Measurements from ENCODE around the gene ZNF778. TPM values are rescaled to one million over a fixed set of nuclear protein-coding genes. Genes with fewer than 3 reads are reported as not detected.

The ZNF778 gene
- total and polyA plus RNA-seq, 2 of the 13 experiments (the other 11 are each of a cell fraction or from before 2014, with no cell fraction given): 3.8 to 7.2 TPM

DNA sequence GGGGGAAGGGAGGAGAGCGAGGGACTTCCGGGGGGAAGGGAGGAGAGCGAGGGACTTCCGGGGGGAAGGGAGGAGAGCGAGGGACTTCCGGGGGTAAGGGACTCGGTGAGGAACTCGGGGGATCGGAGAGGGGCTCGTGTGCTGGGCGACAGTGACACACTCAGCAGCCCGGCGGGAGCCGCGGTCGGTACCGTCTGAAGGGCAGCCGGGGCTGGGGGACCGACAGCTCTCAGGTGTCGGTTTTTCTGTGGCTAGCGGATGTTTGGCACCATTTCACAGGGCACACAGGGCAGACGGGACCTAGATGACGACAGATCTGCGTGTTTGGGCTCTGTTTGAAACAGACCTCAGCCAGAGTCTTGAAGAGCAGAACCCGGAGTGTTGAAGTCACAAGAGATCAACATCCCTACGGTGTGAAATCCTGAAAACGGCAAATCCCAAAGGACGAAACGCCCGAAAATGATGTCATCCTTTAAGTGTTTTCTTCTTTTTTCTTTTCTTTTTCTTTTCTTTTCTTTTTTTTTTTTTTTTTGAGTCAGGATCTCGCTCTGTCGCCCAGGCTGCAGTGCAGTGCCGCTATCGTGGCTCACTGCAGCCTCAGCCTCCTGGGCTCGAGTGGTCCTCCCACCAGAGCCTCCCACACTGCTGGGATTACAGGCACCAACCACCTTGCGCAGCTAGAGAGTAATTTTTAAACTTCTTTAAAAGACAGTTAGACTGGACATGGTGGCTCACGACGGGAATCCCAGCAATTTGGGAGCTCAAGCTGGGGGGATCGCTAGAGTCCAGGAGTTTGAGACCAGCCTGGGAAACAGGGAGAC lies 23.9 kb downstream of the ZNF778 start (continued):
- TF ChIP-seq ZBTB14 (CRISPR knock-in tag; IDR thresholded peaks at IDR 0.05) (peak; percentile 44; the same call in 1 of the 2 replicates), CHD4 (IDR thresholded peaks at IDR 0.05; ENCODE audit: borderline replicate concordance, low read length) (no peak), PLSCR1 (CRISPR knock-in tag; IDR thresholded peaks at IDR 0.05; ENCODE audit: borderline replicate concordance) (no peak), ARID4A (CRISPR knock-in tag; IDR thresholded peaks at IDR 0.05; ENCODE audit: borderline replicate concordance) (peak; percentile 98), ZNF563 (CRISPR knock-in tag; IDR thresholded peaks at IDR 0.05) (0 out of 2 replicates have a peak, but pooled peaks have one; percentile 72), KAT7 (CRISPR knock-in tag; IDR thresholded peaks at IDR 0.05; ENCODE audit: borderline replicate concordance) (peak; percentile 86; the same call in 1 of the 2 replicates), ZNF160 (CRISPR knock-in tag; IDR thresholded peaks at IDR 0.05) (0 out of 2 replicates have a peak, but pooled peaks have one; percentile 66), ZGPAT (CRISPR knock-in tag; IDR thresholded peaks at IDR 0.05) (peak; percentile 92), SKI (IDR thresholded peaks at IDR 0.05; ENCODE audit: partially characterized antibody) (peak; percentile 26)
- TF ChIP-seq, protein P1, sequence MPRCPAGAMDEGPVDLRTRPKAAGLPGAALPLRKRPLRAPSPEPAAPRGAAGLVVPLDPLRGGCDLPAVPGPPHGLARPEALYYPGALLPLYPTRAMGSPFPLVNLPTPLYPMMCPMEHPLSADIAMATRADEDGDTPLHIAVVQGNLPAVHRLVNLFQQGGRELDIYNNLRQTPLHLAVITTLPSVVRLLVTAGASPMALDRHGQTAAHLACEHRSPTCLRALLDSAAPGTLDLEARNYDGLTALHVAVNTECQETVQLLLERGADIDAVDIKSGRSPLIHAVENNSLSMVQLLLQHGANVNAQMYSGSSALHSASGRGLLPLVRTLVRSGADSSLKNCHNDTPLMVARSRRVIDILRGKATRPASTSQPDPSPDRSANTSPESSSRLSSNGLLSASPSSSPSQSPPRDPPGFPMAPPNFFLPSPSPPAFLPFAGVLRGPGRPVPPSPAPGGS (CRISPR knock-in tag; IDR thresholded peaks at IDR 0.05): no peak; the same call in 1 of the 2 replicates
- TF ChIP-seq, protein P2, sequence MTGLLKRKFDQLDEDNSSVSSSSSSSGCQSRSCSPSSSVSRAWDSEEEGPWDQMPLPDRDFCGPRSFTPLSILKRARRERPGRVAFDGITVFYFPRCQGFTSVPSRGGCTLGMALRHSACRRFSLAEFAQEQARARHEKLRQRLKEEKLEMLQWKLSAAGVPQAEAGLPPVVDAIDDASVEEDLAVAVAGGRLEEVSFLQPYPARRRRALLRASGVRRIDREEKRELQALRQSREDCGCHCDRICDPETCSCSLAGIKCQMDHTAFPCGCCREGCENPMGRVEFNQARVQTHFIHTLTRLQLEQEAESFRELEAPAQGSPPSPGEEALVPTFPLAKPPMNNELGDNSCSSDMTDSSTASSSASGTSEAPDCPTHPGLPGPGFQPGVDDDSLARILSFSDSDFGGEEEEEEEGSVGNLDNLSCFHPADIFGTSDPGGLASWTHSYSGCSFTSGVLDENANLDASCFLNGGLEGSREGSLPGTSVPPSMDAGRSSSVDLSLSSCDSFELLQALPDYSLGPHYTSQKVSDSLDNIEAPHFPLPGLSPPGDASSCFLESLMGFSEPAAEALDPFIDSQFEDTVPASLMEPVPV (CRISPR knock-in tag; IDR thresholded peaks at IDR 0.05): peak; percentile 41; the same call in 1 of the 2 replicates
- TF ChIP-seq, protein P3, sequence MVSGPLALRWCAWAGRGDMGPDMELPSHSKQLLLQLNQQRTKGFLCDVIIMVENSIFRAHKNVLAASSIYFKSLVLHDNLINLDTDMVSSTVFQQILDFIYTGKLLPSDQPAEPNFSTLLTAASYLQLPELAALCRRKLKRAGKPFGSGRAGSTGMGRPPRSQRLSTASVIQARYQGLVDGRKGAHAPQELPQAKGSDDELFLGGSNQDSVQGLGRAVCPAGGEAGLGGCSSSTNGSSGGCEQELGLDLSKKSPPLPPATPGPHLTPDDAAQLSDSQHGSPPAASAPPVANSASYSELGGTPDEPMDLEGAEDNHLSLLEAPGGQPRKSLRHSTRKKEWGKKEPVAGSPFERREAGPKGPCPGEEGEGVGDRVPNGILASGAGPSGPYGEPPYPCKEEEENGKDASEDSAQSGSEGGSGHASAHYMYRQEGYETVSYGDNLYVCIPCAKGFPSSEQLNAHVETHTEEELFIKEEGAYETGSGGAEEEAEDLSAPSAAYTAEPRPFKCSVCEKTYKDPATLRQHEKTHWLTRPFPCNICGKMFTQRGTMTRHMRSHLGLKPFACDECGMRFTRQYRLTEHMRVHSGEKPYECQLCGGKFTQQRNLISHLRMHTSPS (CRISPR knock-in tag; IDR thresholded peaks at IDR 0.05; ENCODE audit: low read depth): no peak; the same call in 1 of the 2 replicates

Measured in HepG2 (cell line).